ENCODE data around the gene TSPAN16.

Gene TSPAN16

DNA sequence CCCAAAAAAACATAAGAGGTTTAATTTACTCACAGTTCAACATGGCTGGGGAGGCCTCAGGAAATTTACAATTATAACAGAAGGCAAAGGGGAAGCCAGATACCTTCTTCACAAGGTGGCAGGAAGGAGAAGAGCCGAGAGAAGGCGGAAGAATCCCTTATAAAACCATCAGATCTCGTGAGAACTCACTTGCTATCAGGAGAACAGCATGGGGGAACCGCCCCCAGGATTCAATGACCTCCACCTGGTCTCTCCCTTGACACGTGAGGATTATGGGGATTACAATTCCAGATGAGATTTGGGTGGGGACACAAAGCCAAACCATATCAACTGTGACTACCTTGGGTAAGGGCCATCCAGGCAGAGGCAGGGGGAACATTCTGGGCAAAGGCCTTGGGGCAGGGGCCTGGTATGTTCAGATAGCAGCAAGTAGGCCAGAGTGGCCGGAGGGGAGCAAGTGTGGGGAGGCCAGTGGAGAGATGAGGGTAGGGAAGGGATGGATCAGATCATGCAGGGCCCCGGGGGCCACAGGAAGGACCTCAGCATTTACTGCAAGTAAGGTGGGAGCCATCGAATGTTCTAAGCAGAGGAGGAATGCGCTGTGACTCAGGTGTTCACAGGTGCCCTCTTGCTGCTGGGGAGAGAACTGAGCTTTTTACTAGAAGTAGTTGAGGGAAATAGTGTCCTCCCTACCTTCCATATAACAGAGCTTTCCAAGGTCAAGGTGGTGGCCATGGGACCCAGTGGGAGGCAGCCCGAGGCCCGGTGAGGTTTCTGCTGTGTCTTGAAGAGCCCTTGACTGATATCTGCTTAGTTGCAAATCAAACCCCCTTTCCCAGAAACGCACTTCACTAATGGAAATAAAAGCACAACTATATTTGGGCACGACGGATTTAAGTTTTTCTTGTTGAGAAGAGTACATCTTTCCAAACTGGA is 25.5 kb downstream of the TSPAN16 start:
- TF ChIP-seq, protein P1, sequence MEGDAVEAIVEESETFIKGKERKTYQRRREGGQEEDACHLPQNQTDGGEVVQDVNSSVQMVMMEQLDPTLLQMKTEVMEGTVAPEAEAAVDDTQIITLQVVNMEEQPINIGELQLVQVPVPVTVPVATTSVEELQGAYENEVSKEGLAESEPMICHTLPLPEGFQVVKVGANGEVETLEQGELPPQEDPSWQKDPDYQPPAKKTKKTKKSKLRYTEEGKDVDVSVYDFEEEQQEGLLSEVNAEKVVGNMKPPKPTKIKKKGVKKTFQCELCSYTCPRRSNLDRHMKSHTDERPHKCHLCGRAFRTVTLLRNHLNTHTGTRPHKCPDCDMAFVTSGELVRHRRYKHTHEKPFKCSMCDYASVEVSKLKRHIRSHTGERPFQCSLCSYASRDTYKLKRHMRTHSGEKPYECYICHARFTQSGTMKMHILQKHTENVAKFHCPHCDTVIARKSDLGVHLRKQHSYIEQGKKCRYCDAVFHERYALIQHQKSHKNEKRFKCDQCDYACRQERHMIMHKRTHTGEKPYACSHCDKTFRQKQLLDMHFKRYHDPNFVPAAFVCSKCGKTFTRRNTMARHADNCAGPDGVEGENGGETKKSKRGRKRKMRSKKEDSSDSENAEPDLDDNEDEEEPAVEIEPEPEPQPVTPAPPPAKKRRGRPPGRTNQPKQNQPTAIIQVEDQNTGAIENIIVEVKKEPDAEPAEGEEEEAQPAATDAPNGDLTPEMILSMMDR (IDR thresholded peaks at IDR 0.05; ENCODE audit: low read depth, low read length) = no peak
- H3K4me3 ChIP-seq (ENCODE audit: low read depth, low read length) = no peak overlapping the region

DNA sequence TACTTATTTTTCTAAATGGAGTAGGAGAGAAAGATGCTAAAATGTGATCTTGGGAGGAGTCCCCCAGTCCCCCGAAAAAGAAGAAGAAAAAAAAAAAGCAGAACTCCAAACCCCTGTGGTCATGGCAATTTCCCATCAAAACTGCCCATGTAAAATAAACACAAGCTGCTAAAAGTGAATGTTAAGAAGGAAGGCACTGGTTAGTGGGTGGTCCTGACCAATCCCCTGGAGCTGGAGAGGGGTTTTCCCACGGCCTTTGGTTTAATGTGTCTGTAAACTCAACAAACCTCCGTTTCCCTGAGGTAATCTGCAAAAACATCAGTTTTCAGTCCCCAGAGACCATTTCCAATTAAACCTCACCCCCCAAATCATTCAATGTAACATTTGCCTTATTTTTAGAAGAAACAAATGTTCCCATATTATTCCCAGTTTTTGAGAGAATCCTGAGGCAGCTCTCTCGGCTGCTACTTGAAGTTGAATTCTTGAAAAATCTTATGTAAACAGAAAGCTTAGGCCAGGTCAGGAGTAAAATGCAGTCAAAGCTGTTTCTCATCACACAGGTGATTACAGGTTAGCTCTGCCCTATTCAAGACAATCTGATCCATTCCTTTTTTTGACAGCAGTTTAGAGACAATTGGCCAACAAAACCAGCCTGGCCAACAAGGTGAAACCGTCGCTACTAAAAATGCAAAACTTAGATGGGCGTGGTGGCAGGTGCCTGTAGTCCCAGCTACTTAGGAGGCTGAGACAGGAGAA is 26.5 kb downstream of the TSPAN16 start:
- H3K4me3 ChIP-seq (ENCODE audit: low read depth, low read length) = no peak overlapping the region
- TF ChIP-seq, protein P1 (IDR thresholded peaks at IDR 0.05; ENCODE audit: low read depth, low read length) = no peak

DNA sequence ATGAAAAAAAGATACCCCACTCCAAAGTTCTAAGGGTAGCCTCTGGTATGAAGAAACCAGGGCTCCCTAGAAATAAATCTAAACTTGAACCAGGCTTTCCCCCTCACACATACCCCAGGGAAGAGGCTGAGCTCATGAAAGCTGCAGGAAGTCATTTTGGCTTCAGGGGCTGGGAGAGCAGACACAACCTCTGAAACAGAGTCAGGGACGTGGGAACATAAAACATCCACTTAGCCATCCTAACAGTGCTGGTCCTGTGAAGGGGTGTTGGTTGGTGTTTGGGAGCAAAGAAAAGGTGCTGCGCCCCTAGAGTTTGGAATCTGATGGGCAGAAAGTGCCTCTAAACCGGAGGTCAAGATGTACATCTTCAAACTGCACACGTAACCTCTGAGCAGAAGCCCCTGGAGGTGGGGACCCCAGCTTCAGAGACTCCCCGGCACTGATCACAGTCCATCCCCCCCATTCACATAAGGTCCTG is 27.7 kb downstream of the TSPAN16 start:
- TF ChIP-seq, protein P1 (IDR thresholded peaks at IDR 0.05; ENCODE audit: low read depth, low read length) = no peak
- H3K4me3 ChIP-seq (ENCODE audit: low read depth, low read length) = peak overlapping the region; percentile 23; the same call in 1 of the 2 replicates

DNA sequence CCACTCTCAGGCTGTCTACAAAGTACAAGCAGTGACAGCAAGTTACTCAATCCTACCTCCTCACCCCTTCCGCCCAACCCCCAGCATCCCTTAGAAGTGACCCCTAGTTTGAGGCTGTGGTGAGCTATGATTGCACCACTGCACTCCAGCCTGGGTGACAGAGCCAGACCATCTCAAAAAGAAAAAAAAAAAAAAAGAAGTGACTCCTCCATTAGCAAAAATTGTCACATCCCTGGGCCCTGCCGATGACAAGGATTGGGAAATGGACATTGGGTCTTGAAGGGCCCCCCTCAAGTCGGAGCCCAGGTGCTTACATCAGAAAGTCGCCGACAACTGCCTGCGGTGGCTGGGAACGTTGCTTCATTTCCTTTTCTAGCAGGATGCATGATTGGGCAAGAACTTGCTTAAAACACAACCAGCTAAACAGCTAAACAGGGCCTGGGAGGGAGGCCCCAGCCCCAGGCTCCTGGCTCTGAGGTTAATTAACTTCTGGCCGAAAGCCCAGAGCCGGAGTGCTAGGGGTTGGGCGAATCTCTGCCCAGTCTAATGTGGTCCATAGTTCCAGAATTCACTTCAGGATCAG is 28.2 kb downstream of the TSPAN16 start:
- TF ChIP-seq, protein P1 (IDR thresholded peaks at IDR 0.05; ENCODE audit: low read depth, low read length) = no peak
- peak overlapping the region; percentile 23; the same call in 1 of the 2 replicates for H3K4me3 ChIP-seq (ENCODE audit: low read depth, low read length)

DNA sequence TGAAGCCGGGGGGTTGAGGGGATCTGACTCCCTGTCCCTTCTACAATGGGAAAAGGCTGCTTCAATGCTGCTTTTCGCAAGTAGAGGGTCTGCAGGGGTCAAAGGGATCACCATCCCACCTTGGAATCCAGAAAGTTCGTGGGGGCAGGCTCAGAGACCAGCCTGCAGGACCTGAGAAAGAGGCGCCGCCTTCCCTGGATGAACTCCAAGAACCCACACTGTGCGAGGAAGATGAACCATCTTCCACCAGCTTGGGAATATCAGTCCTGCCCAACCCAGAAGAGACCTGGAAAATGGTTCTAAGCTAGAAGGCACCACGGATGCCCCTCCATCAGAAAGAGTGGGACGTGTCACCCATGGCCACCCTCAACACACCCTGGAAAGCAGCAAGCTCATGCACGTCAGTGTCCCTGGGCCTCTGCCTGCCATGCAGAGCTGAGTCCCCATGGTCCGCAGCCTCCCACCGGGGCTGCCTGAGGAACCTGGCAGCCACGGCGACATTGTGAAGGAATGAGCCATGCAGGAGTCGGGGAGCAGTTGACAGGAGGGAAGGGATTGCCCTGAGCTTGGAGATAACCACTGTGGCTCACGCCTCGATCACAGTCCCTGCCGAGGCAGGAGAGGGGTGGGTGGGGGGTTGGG is 28.9 kb downstream of the TSPAN16 start:
- TF ChIP-seq, protein P1 (IDR thresholded peaks at IDR 0.05; ENCODE audit: low read depth, low read length) = no peak
- no peak overlapping the region for H3K4me3 ChIP-seq (ENCODE audit: low read depth, low read length)

DNA sequence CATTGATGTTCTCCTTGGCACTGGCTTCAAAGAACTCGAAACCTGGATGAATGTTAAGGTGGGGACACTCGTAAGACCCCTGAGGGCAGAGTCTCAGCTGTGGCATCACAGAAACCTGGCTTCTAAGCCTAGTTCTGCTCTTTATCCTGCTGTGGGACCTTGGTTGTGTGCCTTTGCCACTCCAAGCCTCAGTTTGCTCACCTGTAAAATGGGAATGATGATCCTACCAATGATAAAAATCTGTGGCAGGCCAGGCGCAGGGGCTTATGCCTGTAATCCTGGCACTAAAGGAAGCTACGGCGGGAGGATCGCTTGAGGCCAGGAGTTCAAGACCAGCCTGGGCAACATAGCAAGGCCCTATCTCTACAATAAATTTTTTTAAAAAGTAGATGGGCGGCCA is 29.6 kb downstream of the TSPAN16 start:
- TF ChIP-seq, protein P1 (IDR thresholded peaks at IDR 0.05; ENCODE audit: low read depth, low read length) = no peak
- H3K4me3 ChIP-seq (ENCODE audit: low read depth, low read length) = no peak overlapping the region
